ENCODE measurements around the gene TM9SF1. TPM values are rescaled to one million over a fixed set of nuclear protein-coding genes. Genes with fewer than 3 reads are reported as not detected.

The TM9SF1 gene
- total and polyA plus RNA-seq, 2 donors (not counting 1 experiment from before 2014, with no cell fraction given) = 7.6 to 24.5 TPM

- ATAC-seq (ENCODE audit: low read depth) = no peak
Observed at GRCh38 chr14:24145219-24145618, 50.0 kb downstream of the TM9SF1 start.

More at GRCh38 chr14:24145219-24145618, 50.0 kb downstream of the TM9SF1 start:
- Histone ChIP-seq H3K4me1 (ENCODE audit: control insufficient read depth in 2 of 2, insufficient read depth in 2 of 2, low read length in 2 of 2) (peaks cover 30 to 48% of the 10 kb centered on the region in 2 donors), H3K9me3 (ENCODE audit: control extremely low read depth in 1 of 3, control insufficient read depth in 2 of 3, insufficient read depth in 1 of 3, low read length in 2 of 3) (no peaks in the 10 kb centered on the region), H3K4me2 (replicated peaks; ENCODE audit: low read depth, low read length, poor library complexity, severe bottlenecking) (peak overlapping the region; percentile 90), H3K27ac (ENCODE audit: low read length in 2 of 2) (peak overlapping the region in 1 of 2 donors; percentile 90), H4K20me1 (ENCODE audit: control insufficient read depth, insufficient read depth, low read length, poor library complexity, severe bottlenecking) (peaks cover 35% of the 10 kb centered on the region), H3K4me3 (ENCODE audit: control extremely low read depth in 1 of 5, extremely low read depth in 1 of 5, insufficient read depth in 1 of 5, low read depth in 2 of 5, low read length in 4 of 5) (peak overlapping the region in 1 of 5 experiments; percentile 92), H3K79me2 (ENCODE audit: control insufficient read depth, insufficient read depth, low read length) (peaks cover 74% of the 10 kb centered on the region), H3K36me3 (replicated peaks in 1 of 2; ENCODE audit: control extremely low read depth in 1 of 2, control insufficient read depth in 1 of 2, extremely low read depth in 1 of 2, insufficient read depth in 2 of 2, low read length in 1 of 2) (peaks cover 0 to 39% of the 10 kb centered on the region in 2 experiments), H3K9ac (ENCODE audit: low read length) (peak overlapping the region; percentile 83), H2AFZ (ENCODE audit: insufficient read depth, low read depth, low read length, poor library complexity, severe bottlenecking) (no peak overlapping the region), H3K27me3 (replicated peaks in 1 of 4; ENCODE audit: control extremely low read depth in 1 of 4, control insufficient read depth in 3 of 4, insufficient read depth in 4 of 4, low read length in 3 of 4) (no peaks in the 10 kb centered on the region)
- CTCF ChIA-PET = interaction anchor here (1.1 to 6.2 kb wide), 7 partner anchors 10 to 39 kb away, joined by 3 to 62 read pairs (median 7); partner anchors contain the start of genes DCAF11, IRF9 and NRL
- Mint-ChIP-seq H3K9me3 (ENCODE audit: insufficient read depth) (no peaks in the 10 kb centered on the region), H3K4me1 (peaks cover 62% of the 10 kb centered on the region), H3K27ac (peak overlapping the region; percentile 95), H3K4me3 (peak overlapping the region; percentile 95), H3K27me3 (no peaks in the 10 kb centered on the region)
- no peak for DNase-seq
- TF ChIP-seq EZH2 (IDR thresholded peaks at IDR 0.05; ENCODE audit: borderline replicate concordance, insufficient read depth, low read depth, low read length, poor library complexity, severe bottlenecking) (no peak), CTCF (IDR thresholded peaks at IDR 0.05) (no peak)
- intact Hi-C loops (cut with micrococcal nuclease) = loop anchor here (5.0 to 10.0 kb wide), 3 partner anchors 130 to 1050 kb away; partner anchors contain the start of genes ACIN1, C14orf119, PPP1R3E and RABGGTA
- POLR2A ChIA-PET = interaction anchor here (2.2 to 4.1 kb wide), 2 partner anchors 9 to 15 kb away, joined by 17 to 43 read pairs; partner anchors contain the start of genes IRF9 and PSME1
- WGBS (ENCODE audit: insufficient coverage) = 80% methylated on average over 1 of the region's 2 CpGs
